22Rv1 (cell line): ENCODE results near the gene NR2C1.
"Not testable (repeated sequence)": the region's sequence is repeated elsewhere in the genome, so short reads cannot be mapped to it uniquely, and the experiment has no call there.

Experiments
- H3K27ac ChIP-seq: fragments of 450-650 bp; 2 replicates; pipeline ENCODE4 v1.5.1; 2017
- ZFX ChIP-seq: fragments of 450-650 bp; IDR thresholded peaks from 2 replicates; pipeline ENCODE4 v1.6.1; 2017; ENCODE audit warnings: antibody characterized with exemption, borderline replicate concordance
- TF ChIP-seq, protein P1 (sequence below): fragments of 450-650 bp; IDR thresholded peaks from 2 replicates; pipeline ENCODE4 v1.5.1; 2017; ENCODE audit warnings: mild to moderate bottlenecking

NR2C1 gene

DNA sequence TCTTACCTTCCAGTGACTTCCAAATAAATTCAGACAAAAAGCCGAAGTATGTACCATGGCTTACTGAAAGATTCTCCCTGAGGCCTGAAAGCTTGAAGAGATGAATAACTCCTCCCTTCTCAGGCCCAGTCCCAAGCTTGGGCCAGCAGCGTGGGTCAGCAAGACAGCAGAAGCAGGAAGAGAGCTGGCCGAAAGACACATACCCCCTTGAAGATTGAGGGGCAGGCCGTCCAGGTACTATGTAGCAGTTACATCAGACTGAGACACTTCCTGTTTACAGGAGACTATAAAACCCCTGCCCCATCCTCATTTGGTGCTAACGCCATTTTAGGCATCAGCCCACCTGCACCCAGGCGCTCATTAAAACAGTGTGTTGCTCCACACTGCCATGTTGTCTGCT, 84.9 kb downstream of the NR2C1 start:
- H3K27ac ChIP-seq: no peak overlapping the region
- no peak for TF ChIP-seq ZFX
- TF ChIP-seq, protein P1, sequence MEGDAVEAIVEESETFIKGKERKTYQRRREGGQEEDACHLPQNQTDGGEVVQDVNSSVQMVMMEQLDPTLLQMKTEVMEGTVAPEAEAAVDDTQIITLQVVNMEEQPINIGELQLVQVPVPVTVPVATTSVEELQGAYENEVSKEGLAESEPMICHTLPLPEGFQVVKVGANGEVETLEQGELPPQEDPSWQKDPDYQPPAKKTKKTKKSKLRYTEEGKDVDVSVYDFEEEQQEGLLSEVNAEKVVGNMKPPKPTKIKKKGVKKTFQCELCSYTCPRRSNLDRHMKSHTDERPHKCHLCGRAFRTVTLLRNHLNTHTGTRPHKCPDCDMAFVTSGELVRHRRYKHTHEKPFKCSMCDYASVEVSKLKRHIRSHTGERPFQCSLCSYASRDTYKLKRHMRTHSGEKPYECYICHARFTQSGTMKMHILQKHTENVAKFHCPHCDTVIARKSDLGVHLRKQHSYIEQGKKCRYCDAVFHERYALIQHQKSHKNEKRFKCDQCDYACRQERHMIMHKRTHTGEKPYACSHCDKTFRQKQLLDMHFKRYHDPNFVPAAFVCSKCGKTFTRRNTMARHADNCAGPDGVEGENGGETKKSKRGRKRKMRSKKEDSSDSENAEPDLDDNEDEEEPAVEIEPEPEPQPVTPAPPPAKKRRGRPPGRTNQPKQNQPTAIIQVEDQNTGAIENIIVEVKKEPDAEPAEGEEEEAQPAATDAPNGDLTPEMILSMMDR: no peak

DNA sequence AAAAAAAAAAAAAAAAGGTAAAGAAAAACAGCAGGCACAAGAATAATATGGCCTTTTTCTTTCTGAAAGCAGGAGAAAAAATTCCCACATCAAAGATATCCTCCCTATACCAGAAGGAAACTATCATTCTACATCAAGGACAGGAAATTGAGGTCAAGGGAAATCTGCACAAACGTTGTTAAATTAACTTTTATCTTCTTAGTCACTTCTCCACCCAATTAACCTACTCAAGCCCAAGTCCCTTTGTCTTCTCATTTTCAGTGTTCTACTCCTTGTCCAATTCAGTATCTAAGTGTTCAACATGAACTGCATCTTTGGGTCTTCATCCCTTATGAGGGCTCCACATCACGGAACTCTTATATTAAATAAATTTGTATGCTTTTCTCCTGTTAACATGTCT, 85.6 kb downstream of the NR2C1 start:
- H3K27ac ChIP-seq: no peak overlapping the region
- TF ChIP-seq ZFX: no peak
- TF ChIP-seq, protein P1: no peak

DNA sequence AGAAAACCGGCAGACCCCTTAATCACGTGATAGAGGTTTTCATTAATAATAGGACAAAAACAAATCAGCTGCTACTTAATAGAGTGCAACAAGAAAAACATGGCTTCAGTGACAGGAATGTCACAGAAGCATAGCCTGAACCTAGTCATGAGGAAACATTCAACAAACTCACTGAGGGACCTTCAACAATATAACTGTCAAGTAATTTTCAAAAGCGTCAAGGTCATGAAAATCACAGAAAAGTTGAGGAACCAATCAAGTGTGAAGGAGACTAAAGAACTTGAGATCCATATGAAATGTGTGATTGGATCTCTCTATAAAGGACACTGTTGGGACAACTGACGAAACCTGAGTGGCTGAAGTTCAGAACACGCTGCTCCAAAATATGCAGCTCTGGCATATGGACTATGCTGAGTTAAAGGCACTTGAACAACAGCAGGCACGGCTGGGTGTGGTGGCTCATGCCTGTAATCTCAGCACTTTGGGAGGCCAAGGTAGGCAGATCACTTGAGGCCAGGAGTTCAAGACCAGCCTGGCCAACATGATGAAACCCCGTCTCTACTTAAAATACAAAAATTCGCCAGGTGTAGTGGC, 86.2 kb downstream of the NR2C1 start:
- H3K27ac ChIP-seq: no peak overlapping the region
- no peak for TF ChIP-seq ZFX
- TF ChIP-seq, protein P1: no peak

DNA sequence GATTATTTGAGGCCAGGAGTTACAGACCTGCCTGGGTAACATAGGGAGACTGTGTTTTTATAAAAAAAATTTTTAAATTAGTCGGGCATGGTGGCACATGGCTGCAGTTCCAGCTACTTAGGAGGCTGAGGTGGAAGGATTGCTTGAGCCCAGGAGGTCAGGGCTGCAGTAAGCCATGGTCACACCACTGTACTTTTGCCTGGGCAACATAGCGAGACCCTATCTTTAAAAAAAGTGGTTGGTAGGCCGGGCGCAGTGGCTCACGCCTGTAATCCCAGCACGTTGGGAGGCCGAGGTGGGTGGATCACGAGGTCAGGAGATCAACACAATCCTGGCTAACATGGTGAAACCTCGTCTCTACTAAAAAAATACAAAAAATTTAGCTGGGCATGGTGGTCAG, 88.3 kb downstream of the NR2C1 start:
- not testable (repeated sequence) for H3K27ac ChIP-seq

DNA sequence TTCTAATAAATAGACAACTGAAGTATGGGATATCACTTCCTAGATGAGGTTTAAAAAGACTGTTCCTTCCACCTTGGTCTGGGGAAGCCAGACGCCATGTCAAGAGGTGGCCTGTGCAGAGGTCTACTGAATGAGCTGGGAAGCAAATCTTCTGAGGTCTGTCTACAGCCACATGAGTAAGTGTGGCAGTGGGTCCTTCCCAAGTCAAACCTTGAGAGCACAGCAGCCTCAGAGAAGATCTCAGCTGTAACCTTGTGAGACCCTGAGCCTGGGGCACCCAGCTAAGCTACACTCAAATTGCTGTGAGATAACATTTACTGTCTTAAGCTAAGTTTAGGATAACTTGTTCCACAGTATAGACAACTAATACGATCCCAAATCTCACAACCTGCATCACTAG, 90.1 kb downstream of the NR2C1 start:
- TF ChIP-seq ZFX: no peak
- TF ChIP-seq, protein P1: no peak
- no peak overlapping the region for H3K27ac ChIP-seq

DNA sequence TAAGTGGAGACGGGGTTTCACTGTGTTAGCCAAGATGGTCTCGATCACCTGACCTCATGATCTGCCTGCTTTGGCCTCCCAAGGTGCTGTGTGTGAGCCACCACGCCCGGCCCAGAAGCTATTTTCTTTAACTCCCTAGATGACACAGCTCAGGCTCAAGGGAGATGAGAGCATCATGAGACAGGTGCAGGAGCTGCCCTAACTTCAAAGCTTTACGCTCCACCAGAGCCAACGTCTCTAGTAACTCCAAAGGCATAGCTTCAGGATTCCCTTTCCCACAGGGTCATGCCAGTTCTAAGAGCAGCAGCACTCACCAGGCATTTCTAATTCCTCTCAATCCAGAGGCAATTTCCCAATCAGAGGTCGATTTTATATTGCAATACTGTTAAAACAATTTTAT, 91.0 kb downstream of the NR2C1 start:
- no peak overlapping the region for H3K27ac ChIP-seq
- no peak for TF ChIP-seq ZFX
- TF ChIP-seq, protein P1: no peak

DNA sequence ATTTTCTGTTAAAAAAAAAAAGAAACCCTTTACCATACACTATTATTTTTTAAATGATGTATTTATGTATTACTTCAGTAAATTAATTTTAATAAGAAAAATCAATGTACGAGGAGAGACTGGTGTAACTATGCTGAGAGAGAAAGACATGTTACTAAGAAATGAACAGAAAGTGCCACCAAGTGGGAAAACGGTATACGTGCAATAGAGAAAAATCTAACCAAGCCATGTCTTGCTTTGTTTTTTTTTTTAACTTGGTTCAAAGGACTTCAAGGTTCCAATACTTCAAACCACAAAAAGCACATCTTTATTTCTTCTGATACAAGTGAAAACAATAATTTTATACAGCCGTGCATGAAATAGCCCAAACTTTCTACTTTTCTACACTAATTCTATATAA, 92.8 kb downstream of the NR2C1 start:
- no peak for TF ChIP-seq ZFX
- TF ChIP-seq, protein P1: peak; percentile 33; the same call in 1 of the 2 replicates
- no peak overlapping the region for H3K27ac ChIP-seq

DNA sequence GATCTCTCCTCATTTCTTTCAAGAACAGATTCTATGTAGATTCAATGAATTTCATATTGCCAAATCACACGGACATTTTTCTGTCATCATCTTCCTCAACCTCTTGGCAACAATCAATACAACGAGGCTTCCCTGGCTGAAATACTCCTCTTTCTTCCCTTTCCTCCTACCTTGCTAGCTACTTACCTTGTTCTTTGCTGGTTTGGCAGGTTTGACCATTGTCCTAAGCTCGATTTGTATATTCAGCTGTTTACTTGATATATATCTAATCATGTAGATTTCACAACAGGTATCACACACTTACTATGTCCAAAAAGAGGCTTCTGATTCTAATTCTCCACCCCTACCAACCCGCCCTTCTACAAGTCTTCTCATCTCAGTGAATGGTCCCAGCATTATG, 93.5 kb downstream of the NR2C1 start:
- H3K27ac ChIP-seq: no peak overlapping the region
- TF ChIP-seq, protein P1: no peak
- TF ChIP-seq ZFX: no peak
